Neural cell (in vitro differentiated cells): ENCODE data around the gene EPHA6.

Experiments
- CTCF ChIP-seq: fragments of 450-650 bp; IDR thresholded peaks from 2 replicates; pipeline ENCODE4 v1.5.1; 2014; ENCODE audit warnings: antibody characterized with exemption, mild to moderate bottlenecking, moderate library complexity; ENCODE audit not compliant: poor library complexity, severe bottlenecking
- EP300 ChIP-seq: fragments of 450-650 bp; conservative IDR thresholded peaks from 2 replicates; pipeline ENCODE4 v1.6.1; 2014; ENCODE audit warnings: antibody characterized with exemption, mild to moderate bottlenecking, moderate library complexity; ENCODE audit not compliant: poor library complexity, severe bottlenecking
- EZH2 ChIP-seq: fragments of 200-600, 300-800 bp; shearing (Covaris generic), sonication (generic); IDR thresholded peaks from 2 replicates; pipeline ENCODE4 v1.6.1; 2014; ENCODE audit warnings: antibody characterized with exemption, low read length, borderline replicate concordance, mild to moderate bottlenecking; ENCODE audit not compliant: insufficient read depth, poor library complexity, severe bottlenecking
- MXI1 ChIP-seq: fragments of 450-650 bp; conservative IDR thresholded peaks from 2 replicates; pipeline ENCODE4 v1.6.1; 2014; ENCODE audit warnings: antibody characterized with exemption, mild to moderate bottlenecking; ENCODE audit not compliant: poor library complexity, severe bottlenecking
- POLR2AphosphoS5 ChIP-seq: IDR thresholded peaks from 2 replicates; pipeline ENCODE4 v1.6.1; 2012
- REST ChIP-seq: IDR thresholded peaks from 2 replicates; pipeline ENCODE4 v1.6.1; 2012; ENCODE audit warnings: borderline replicate concordance
- SMC3 ChIP-seq: fragments of 450-650 bp; conservative IDR thresholded peaks from 2 replicates; pipeline ENCODE4 v1.6.1; 2014; ENCODE audit warnings: antibody characterized with exemption, mild to moderate bottlenecking, moderate library complexity; ENCODE audit not compliant: poor library complexity
- TAF1 ChIP-seq: IDR thresholded peaks from 2 replicates; pipeline ENCODE4 v1.6.1; 2012; ENCODE audit warnings: low read depth

- no peak for TF ChIP-seq CTCF
- no peak for TF ChIP-seq TAF1
- no peak for TF ChIP-seq EP300
- no peak for TF ChIP-seq SMC3
- TF ChIP-seq EZH2 = no peak
- no peak for TF ChIP-seq POLR2AphosphoS5
- TF ChIP-seq REST = no peak
- TF ChIP-seq MXI1 = no peak
These were observed 673.2 kb downstream of the EPHA6 start for GRCh38 chr3:97487587-97487986.
